ENCODE data around the gene FCRLA. TPM values are rescaled to one million over a fixed set of nuclear protein-coding genes. Genes with fewer than 3 reads are reported as not detected.
"Not testable (repeated sequence)": the region's sequence is repeated elsewhere in the genome, so short reads cannot be mapped to it uniquely, and the experiment has no call there.

FCRLA gene
- total RNA-seq, 1 experiment from 2014 or later: not detected

- H2AFZ ChIP-seq (ENCODE audit: low read length); H3K9me2 ChIP-seq (replicated peaks; ENCODE audit: low read length); CTCF ChIA-PET; H3F3A ChIP-seq (ENCODE audit: low read length, unreplicated experiment); H3K36me3 ChIP-seq (ENCODE audit: low read depth, low read length); H3K27me3 ChIP-seq (ENCODE audit: low read length); H3K79me2 ChIP-seq (ENCODE audit: low read length); H3K9ac ChIP-seq (ENCODE audit: low read length); H3K4me1 ChIP-seq (ENCODE audit: insufficient read depth, low read length); BruUV-seq (replicated peaks); H3K9me3 ChIP-seq (ENCODE audit: low read length); H3K4me2 ChIP-seq (ENCODE audit: low read length); intact Hi-C loops (cut with micrococcal nuclease); ATAC-seq; DNase-seq; H4K20me1 ChIP-seq (ENCODE audit: low read length); POLR2A ChIA-PET (ENCODE audit: unreplicated experiment); H3K4me3 ChIP-seq (ENCODE audit: low read length); H3K27ac ChIP-seq (ENCODE audit: low read length): not testable (repeated sequence)
Measured at GRCh38 chr1:161664689-161665088, 42.3 kb upstream of the FCRLA start.

- H3F3A ChIP-seq (ENCODE audit: low read length, unreplicated experiment); H3K9me3 ChIP-seq (ENCODE audit: low read length); H3K27ac ChIP-seq (ENCODE audit: low read length); H3K9ac ChIP-seq (ENCODE audit: low read length); POLR2A ChIA-PET (ENCODE audit: unreplicated experiment); intact Hi-C loops (cut with micrococcal nuclease); H3K9me2 ChIP-seq (replicated peaks; ENCODE audit: low read length); H3K36me3 ChIP-seq (ENCODE audit: low read depth, low read length); H3K4me1 ChIP-seq (ENCODE audit: insufficient read depth, low read length); BruUV-seq (replicated peaks); H3K4me2 ChIP-seq (ENCODE audit: low read length); H3K4me3 ChIP-seq (ENCODE audit: low read length); H3K79me2 ChIP-seq (ENCODE audit: low read length); H4K20me1 ChIP-seq (ENCODE audit: low read length); DNase-seq; H3K27me3 ChIP-seq (ENCODE audit: low read length); CTCF ChIA-PET: not testable (repeated sequence)
- H2AFZ ChIP-seq (ENCODE audit: low read length): 0 out of 2 replicates have a peak overlapping the region, but pooled peaks have one; percentile 51
- ATAC-seq: peak; percentile 67
Measured at GRCh38 chr1:161671045-161672020, 35.7 kb upstream of the FCRLA start.

- intact Hi-C loops (cut with micrococcal nuclease); H3K36me3 ChIP-seq (ENCODE audit: low read depth, low read length); H3K9me3 ChIP-seq (ENCODE audit: low read length); H3K4me3 ChIP-seq (ENCODE audit: low read length); DNase-seq; H3K9me2 ChIP-seq (replicated peaks; ENCODE audit: low read length); H3K4me1 ChIP-seq (ENCODE audit: insufficient read depth, low read length); POLR2A ChIA-PET (ENCODE audit: unreplicated experiment); H3K79me2 ChIP-seq (ENCODE audit: low read length); H2AFZ ChIP-seq (ENCODE audit: low read length); CTCF ChIA-PET; H3K9ac ChIP-seq (ENCODE audit: low read length); H3K4me2 ChIP-seq (ENCODE audit: low read length); H3K27me3 ChIP-seq (ENCODE audit: low read length); ATAC-seq; H3F3A ChIP-seq (ENCODE audit: low read length, unreplicated experiment); BruUV-seq (replicated peaks); H4K20me1 ChIP-seq (ENCODE audit: low read length); H3K27ac ChIP-seq (ENCODE audit: low read length): not testable (repeated sequence)
Measured at GRCh38 chr1:161673437-161673836, 33.6 kb upstream of the FCRLA start.

GRCh38 chr1:161674447-161674846 lies 32.6 kb upstream of the FCRLA start:
- H3K27ac ChIP-seq (ENCODE audit: low read length); CTCF ChIA-PET; ATAC-seq; H3K27me3 ChIP-seq (ENCODE audit: low read length); H3K9me2 ChIP-seq (replicated peaks; ENCODE audit: low read length); H3K9ac ChIP-seq (ENCODE audit: low read length); H3K79me2 ChIP-seq (ENCODE audit: low read length); H3K36me3 ChIP-seq (ENCODE audit: low read depth, low read length); H3K4me2 ChIP-seq (ENCODE audit: low read length); H3K9me3 ChIP-seq (ENCODE audit: low read length); H3K4me3 ChIP-seq (ENCODE audit: low read length); DNase-seq; intact Hi-C loops (cut with micrococcal nuclease); H4K20me1 ChIP-seq (ENCODE audit: low read length); H3F3A ChIP-seq (ENCODE audit: low read length, unreplicated experiment); BruUV-seq (replicated peaks); POLR2A ChIA-PET (ENCODE audit: unreplicated experiment); H2AFZ ChIP-seq (ENCODE audit: low read length); H3K4me1 ChIP-seq (ENCODE audit: insufficient read depth, low read length): not testable (repeated sequence)

- H3F3A ChIP-seq (ENCODE audit: low read length, unreplicated experiment); H3K4me3 ChIP-seq (ENCODE audit: low read length); ATAC-seq; H2AFZ ChIP-seq (ENCODE audit: low read length); H3K27ac ChIP-seq (ENCODE audit: low read length); H3K9ac ChIP-seq (ENCODE audit: low read length); H4K20me1 ChIP-seq (ENCODE audit: low read length); CTCF ChIA-PET; H3K9me3 ChIP-seq (ENCODE audit: low read length); POLR2A ChIA-PET (ENCODE audit: unreplicated experiment); H3K79me2 ChIP-seq (ENCODE audit: low read length); H3K27me3 ChIP-seq (ENCODE audit: low read length); H3K9me2 ChIP-seq (replicated peaks; ENCODE audit: low read length); H3K4me1 ChIP-seq (ENCODE audit: insufficient read depth, low read length); DNase-seq; H3K36me3 ChIP-seq (ENCODE audit: low read depth, low read length); H3K4me2 ChIP-seq (ENCODE audit: low read length); intact Hi-C loops (cut with micrococcal nuclease); BruUV-seq (replicated peaks): not testable (repeated sequence)
Measured at GRCh38 chr1:161674908-161675307, 32.1 kb upstream of the FCRLA start.
